Nephron progenitor cell (in vitro differentiated cells): ENCODE measurements around the gene USP48.

Source experiments
- DNase-seq: peaks from one replicate; pipeline ENCODE4 v3.0.0; 2021
- H3K27ac Mint-ChIP-seq: 2 replicates; pipeline ENCODE4 v1.8.0; 2021; ENCODE audit warnings: mild to moderate bottlenecking, moderate library complexity, mixed read lengths
- H3K27me3 Mint-ChIP-seq: 2 replicates; pipeline ENCODE4 v1.8.0; 2021; ENCODE audit warnings: mild to moderate bottlenecking, low read depth, mixed read lengths; ENCODE audit not compliant: poor library complexity
- H3K36me3 Mint-ChIP-seq: 2 replicates; pipeline ENCODE4 v1.8.0; 2021; ENCODE audit warnings: low read depth, mixed read lengths
- H3K4me1 Mint-ChIP-seq: 2 replicates; pipeline ENCODE4 v1.8.0; 2021; ENCODE audit warnings: mixed read lengths
- H3K4me3 Mint-ChIP-seq: 2 replicates; pipeline ENCODE4 v1.8.0; 2021; ENCODE audit warnings: mild to moderate bottlenecking, moderate library complexity, mixed read lengths
- H3K9me3 Mint-ChIP-seq: 2 replicates; pipeline ENCODE4 v1.8.0; 2021; ENCODE audit warnings: mild to moderate bottlenecking, moderate library complexity, mixed read lengths
- CTCF ChIP-seq: fragments of 200-600 bp; sonication (generic); IDR thresholded peaks from 2 replicates; pipeline ENCODE4 v1.5.0; 2021; ENCODE audit warnings: antibody characterized with exemption

USP48 gene

DNA sequence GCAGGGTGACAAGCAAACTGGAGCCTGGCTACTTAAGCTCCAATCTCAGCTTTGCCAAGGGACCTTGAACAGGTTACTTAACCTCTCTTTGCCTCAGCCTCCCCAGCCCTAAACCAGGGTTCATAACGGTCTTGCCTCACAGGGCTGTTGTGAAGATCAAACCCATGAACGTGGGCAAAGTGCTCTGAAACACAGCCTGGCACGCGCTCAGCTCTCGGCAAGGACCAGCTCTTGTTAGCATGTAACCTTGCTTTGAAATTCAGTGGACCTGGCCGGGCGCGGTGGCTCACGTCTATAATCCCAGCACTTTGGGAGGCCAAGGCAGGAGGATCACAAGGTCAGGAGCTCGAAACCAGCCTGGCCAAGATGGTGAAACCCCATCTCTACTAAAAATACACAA is 138.6 kb downstream of the USP48 start:
- peaks cover 17% of the 10 kb centered on the region for H3K4me1 Mint-ChIP-seq
- no peak for DNase-seq
- TF ChIP-seq CTCF, result no peak

DNA sequence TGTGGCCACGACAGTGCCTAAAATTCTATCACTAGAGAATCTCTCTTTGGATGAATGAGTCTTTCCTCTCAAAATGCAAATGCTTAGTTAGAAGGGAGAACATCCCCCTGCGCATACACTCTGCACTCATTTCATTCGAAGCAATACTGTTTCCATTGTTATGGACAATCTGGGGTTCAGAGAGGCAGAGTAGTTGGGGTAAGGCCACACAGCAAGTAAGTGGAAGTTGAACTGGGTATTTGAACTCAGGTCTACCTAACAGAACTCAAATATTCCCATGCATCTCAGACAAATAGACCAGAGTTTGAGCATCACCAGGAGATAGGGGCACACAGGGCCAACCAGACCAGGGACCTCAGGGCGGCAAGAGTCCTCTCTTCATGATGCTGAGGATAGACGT is 139.3 kb downstream of the USP48 start:
- no peak for TF ChIP-seq CTCF
- H3K4me1 Mint-ChIP-seq, result peaks cover 20% of the 10 kb centered on the region
- no peak overlapping the region for H3K27ac Mint-ChIP-seq
- H3K36me3 Mint-ChIP-seq, result no peaks in the 10 kb centered on the region
- DNase-seq, result no peak
- H3K4me3 Mint-ChIP-seq, result no peak overlapping the region
- no peaks in the 10 kb centered on the region for H3K9me3 Mint-ChIP-seq
- peaks cover 22% of the 10 kb centered on the region for H3K27me3 Mint-ChIP-seq

More for the DNA sequence above, 138.6 kb downstream of the USP48 start:
- H3K27ac Mint-ChIP-seq, result no peak overlapping the region
- peaks cover 27% of the 10 kb centered on the region for H3K27me3 Mint-ChIP-seq
- no peak overlapping the region for H3K4me3 Mint-ChIP-seq
- H3K36me3 Mint-ChIP-seq, result no peaks in the 10 kb centered on the region
- no peaks in the 10 kb centered on the region for H3K9me3 Mint-ChIP-seq

- no peak for DNase-seq
- no peak for TF ChIP-seq CTCF
- Mint-ChIP-seq H3K4me3 (no peak overlapping the region), H3K4me1 (peaks cover 20% of the 10 kb centered on the region), H3K9me3 (no peaks in the 10 kb centered on the region), H3K27ac (no peak overlapping the region), H3K27me3 (peaks cover 21% of the 10 kb centered on the region), H3K36me3 (no peaks in the 10 kb centered on the region)
Observed at GRCh38 chr1:21641967-21642739, 140.8 kb downstream of the USP48 start.

GRCh38 chr1:21641537-21641936 is 141.4 kb downstream of the USP48 start:
- Mint-ChIP-seq H3K36me3 (no peaks in the 10 kb centered on the region), H3K4me1 (peaks cover 20% of the 10 kb centered on the region), H3K27ac (no peak overlapping the region), H3K9me3 (no peaks in the 10 kb centered on the region), H3K27me3 (peaks cover 21% of the 10 kb centered on the region), H3K4me3 (no peak overlapping the region)
- DNase-seq, result no peak
- no peak for TF ChIP-seq CTCF

- no peak for DNase-seq
- H3K36me3 Mint-ChIP-seq, result no peaks in the 10 kb centered on the region
- H3K4me3 Mint-ChIP-seq, result no peak overlapping the region
- peaks cover 20% of the 10 kb centered on the region for H3K4me1 Mint-ChIP-seq
- H3K27ac Mint-ChIP-seq, result no peak overlapping the region
- TF ChIP-seq CTCF, result no peak
- no peaks in the 10 kb centered on the region for H3K9me3 Mint-ChIP-seq
- H3K27me3 Mint-ChIP-seq, result peaks cover 19% of the 10 kb centered on the region
Observed at GRCh38 chr1:21641076-21641475, 141.9 kb downstream of the USP48 start.

GRCh38 chr1:21640653-21641052 is 142.3 kb downstream of the USP48 start:
- no peak for TF ChIP-seq CTCF
- no peak for DNase-seq
- H3K4me3 Mint-ChIP-seq, result no peak overlapping the region
- H3K27me3 Mint-ChIP-seq, result peaks cover 20% of the 10 kb centered on the region
- peaks cover 20% of the 10 kb centered on the region for H3K4me1 Mint-ChIP-seq
- H3K27ac Mint-ChIP-seq, result no peak overlapping the region
- H3K36me3 Mint-ChIP-seq, result no peaks in the 10 kb centered on the region
- no peaks in the 10 kb centered on the region for H3K9me3 Mint-ChIP-seq
